Tracheal epithelial cell (primary cell): ENCODE data around the gene SUV39H1. TPM values are rescaled to one million over a fixed set of nuclear protein-coding genes. Genes with fewer than 3 reads are reported as not detected.

ENCODE experiments used
- total RNA-seq: library from RNA; depleted of rRNA; stranded (reverse); fragments of >200 nt; gene quantifications from 2 replicates; pipeline ENCODE4 v1.2.1, GENCODE V29; 2014

Gene SUV39H1, protein sequence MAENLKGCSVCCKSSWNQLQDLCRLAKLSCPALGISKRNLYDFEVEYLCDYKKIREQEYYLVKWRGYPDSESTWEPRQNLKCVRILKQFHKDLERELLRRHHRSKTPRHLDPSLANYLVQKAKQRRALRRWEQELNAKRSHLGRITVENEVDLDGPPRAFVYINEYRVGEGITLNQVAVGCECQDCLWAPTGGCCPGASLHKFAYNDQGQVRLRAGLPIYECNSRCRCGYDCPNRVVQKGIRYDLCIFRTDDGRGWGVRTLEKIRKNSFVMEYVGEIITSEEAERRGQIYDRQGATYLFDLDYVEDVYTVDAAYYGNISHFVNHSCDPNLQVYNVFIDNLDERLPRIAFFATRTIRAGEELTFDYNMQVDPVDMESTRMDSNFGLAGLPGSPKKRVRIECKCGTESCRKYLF
- total RNA-seq, result 0.64 and 1.9 TPM in 2 replicates

DNA sequence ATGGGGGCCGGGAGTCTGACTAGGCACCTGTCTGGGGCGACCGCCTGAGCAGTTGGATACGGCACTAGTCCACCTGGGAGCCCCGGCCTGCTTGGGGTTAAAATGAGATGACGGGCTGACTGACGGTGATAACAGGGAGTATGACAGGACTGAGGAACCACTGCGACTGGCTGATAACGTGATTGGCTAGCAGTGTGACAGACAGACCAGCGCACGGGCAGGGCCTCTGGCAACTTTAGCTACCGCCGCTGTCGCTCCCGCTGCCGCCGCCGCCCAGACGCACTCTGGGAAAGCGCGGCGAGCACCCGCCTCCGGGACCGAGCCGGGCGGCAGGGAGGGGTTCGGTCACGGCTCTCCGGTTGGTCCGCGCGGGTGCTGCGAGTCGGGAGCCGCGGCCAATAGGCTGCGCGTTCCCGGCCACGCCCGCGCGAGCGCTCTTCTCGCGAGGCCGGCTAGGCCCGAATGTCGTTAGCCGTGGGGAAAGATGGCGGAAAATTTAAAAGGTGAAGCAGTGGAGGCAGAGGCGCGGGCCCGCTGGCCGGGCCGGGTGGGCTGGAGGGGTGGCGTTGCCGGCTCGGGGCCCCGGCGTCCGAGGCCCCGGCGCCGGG, at the start of gene SUV39H1:
Gene SUV39H1 (plus strand): TSS at position 434 of the 608 bp plus-strand sequence. CDS start 51 bp downstream, at position 485.

DNA sequence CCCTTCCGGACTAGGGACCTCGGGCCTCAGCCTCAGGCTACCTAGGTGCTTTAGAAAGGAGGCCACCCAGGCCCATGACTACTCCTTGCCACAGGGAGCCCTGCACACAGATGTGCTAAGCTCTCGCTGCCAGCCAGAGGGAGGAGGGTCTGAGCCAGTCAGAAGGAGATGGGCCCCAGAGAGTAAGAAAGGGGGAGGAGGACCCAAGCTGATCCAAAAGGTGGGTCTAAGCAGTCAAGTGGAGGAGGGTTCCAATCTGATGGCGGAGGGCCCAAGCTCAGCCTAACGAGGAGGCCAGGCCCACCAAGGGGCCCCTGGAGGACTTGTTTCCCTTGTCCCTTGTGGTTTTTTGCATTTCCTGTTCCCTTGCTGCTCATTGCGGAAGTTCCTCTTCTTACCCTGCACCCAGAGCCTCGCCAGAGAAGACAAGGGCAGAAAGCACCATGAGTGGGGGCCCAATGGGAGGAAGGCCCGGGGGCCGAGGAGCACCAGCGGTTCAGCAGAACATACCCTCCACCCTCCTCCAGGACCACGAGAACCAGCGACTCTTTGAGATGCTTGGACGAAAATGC, 13.0 kb upstream of the SUV39H1 start, which contains the start of gene WAS:
Gene WAS (plus strand): TSS at position 389 of the 572 bp plus-strand sequence. CDS start 55 bp downstream, at position 444.

Other genes starting within 250 kb of the SUV39H1 start
- 208 and 301 TPM in 2 replicates for gene SLC38A5, start 226.5 kb upstream of the SUV39H1 start, total RNA-seq
- 147 and 163 TPM in 2 replicates for gene FTSJ1, start 220.5 kb upstream of the SUV39H1 start, total RNA-seq
- gene PORCN, start 187.7 kb upstream of the SUV39H1 start, total RNA-seq, result 44.3 and 49.6 TPM in 2 replicates
- gene EBP, start 174.9 kb upstream of the SUV39H1 start, total RNA-seq, result 219 and 232 TPM in 2 replicates
- 3.2 and 5.5 TPM in 2 replicates for gene TBC1D25, start 157.0 kb upstream of the SUV39H1 start, total RNA-seq
- gene RBM3, start 122.2 kb upstream of the SUV39H1 start, total RNA-seq, result 88.0 and 97.1 TPM in 2 replicates
- 127 and 187 TPM in 2 replicates for gene WDR13, start 99.2 kb upstream of the SUV39H1 start, total RNA-seq
- not detected in 2 replicates for gene WAS, start 12.9 kb upstream of the SUV39H1 start, total RNA-seq
- gene GLOD5, start 65.0 kb downstream of the SUV39H1 start, total RNA-seq, result not detected in 2 replicates
- not detected in 2 replicates for gene GATA1, start 89.9 kb downstream of the SUV39H1 start, total RNA-seq
- 31.3 and 36.9 TPM in 2 replicates for gene HDAC6, start 105.3 kb downstream of the SUV39H1 start, total RNA-seq
- gene ERAS, start 129.8 kb downstream of the SUV39H1 start, total RNA-seq, result not detected in 2 replicates
- gene PCSK1N, start 138.9 kb downstream of the SUV39H1 start, total RNA-seq, result 0.21 and 2.9 TPM in 2 replicates
- 52.1 and 53.1 TPM in 2 replicates for gene TIMM17B, start 201.0 kb downstream of the SUV39H1 start, total RNA-seq
- gene PQBP1, start 201.2 kb downstream of the SUV39H1 start, total RNA-seq, result 39.9 and 47.7 TPM in 2 replicates
- gene SLC35A2, start 214.9 kb downstream of the SUV39H1 start, total RNA-seq, result 16.8 and 28.0 TPM in 2 replicates
- 11.3 and 12.0 TPM in 2 replicates for gene PIM2, start 222.3 kb downstream of the SUV39H1 start, total RNA-seq